Astrocyte of the cerebellum (primary cell): ENCODE data around the gene OLFM2.
A peak's percentile ranks its signal among the peaks of the same experiment; 100 is the strongest.
"Not testable (repeated sequence)": the region's sequence is repeated elsewhere in the genome, so short reads cannot be mapped to it uniquely, and the experiment has no call there.

Source experiments
- DNase-seq: peaks from one replicate; pipeline ENCODE4 v3.0.0-alpha.2; 2011; ENCODE audit warnings: low read depth
- H3K4me3 ChIP-seq: 2 replicates; pipeline ENCODE4 v1.5.1; 2011; ENCODE audit warnings: mild to moderate bottlenecking, low read depth, low read length, moderate library complexity
- CTCF ChIP-seq: IDR thresholded peaks from 2 replicates; pipeline ENCODE4 v1.5.1; 2012; ENCODE audit warnings: low read length, low read depth, moderate library complexity, mild to moderate bottlenecking; ENCODE audit errors: missing control alignments
- in situ Hi-C: cut with HindIII; loops from 2 replicates; pipeline ENCODE4 v1.10.0; 2017; ENCODE audit warnings: low sequenced_read_pairs

The OLFM2 gene

GRCh38 chr19:9958379-9958821 is 22.1 kb upstream of the OLFM2 start:
- TF ChIP-seq CTCF: no peak
- in situ Hi-C loops: no loop called here
- DNase-seq: peak; percentile 84
- no peak overlapping the region for H3K4me3 ChIP-seq

DNA sequence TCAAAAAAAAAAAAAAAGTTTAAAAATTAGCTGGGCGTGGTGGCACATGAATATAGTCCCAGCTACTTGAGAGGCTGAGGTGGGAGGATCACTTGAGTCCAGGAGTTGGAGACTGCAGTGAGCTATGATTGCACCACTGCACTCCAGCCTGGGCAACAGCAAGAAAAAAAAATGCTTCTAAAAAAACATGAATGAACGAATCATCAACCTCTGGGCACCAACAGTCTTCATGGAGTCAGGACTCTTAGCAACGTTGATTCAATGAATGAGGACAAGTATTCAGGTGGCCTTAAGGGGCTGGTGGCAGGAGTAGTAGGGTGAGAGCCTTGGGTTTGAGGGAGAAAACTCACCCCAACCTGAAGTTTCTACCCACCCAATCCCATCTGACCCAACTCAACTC is 20.6 kb upstream of the OLFM2 start:
- no peak overlapping the region for H3K4me3 ChIP-seq
- in situ Hi-C loops: no loop called here
- TF ChIP-seq CTCF: no peak
- DNase-seq: no peak

DNA sequence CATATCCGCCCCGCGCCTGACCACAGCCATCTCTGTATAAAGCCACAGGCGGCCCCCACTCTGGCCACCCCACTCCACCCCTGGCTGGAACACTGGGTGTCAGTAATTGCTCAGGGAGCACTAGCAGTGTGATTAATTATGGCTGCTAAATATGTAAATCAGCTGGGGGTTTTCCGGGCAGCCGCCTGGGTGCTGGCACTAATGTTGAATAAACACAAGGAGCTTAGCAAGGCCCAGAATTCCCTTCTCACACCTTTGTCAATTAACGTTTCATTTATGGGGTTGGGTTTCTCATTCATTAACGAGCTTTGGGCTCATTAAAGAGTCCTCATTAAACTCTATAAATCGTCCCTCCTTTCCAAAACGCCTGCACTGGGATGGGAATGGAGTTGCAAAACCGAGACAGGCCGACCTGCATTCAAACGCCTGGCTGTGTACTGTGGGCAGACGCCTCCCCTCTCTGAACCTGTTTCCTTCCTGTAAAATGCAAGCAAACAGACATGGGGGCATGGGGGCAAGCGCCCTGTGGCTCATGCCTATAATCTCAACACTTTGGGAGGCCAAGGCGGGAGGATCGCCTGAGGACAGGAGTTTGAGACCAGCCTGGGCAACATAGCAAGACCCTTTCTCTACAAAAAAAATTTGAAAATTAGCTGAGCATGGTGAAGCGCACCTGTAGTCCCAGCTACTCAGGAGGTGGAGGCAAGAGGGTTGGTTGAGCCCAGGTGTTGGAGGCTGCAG is 17.7 kb upstream of the OLFM2 start:
- H3K4me3 ChIP-seq: no peak overlapping the region
- TF ChIP-seq CTCF: no peak
- in situ Hi-C loops: no loop called here
- no peak for DNase-seq

DNA sequence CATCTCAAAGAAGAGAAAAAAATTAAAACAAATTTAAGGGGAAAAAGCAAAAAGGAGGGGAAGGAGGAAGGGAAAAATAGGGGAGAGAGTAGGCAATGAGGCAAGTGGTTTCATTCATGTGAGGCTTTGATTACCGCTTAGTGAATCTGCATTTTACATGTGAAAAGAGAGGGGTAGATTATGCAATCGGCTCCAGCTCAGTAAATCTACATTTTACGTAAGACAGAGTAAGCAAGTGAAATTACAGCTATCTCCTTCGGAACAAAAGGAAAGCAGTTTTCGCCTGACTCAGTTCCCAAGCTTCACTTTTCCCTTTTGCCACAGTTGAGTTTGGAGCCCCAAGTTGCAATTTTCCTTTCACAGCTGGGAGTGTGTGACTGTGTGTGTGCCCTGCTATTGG is 16.0 kb upstream of the OLFM2 start:
- in situ Hi-C loops: no loop called here

DNA sequence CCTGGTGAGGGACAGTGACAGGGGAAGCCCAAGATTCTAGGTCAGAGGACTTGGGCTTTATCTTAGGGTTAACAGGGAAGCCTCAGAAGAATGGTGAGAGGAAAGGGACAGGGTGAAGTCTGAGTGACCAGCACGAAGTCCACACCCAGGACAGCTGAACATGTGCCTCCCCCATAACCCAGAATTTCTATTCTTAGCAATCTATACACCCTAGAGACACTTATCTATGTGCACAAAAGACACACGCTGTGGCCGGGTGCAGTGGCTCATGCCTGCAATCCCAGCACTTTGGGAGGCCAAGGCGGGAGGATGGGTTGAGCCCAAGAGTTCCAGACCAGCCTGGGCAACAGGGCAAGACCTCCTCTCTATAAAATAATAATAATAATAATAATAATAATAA is 11.1 kb upstream of the OLFM2 start:
- no peak for DNase-seq
- no peak overlapping the region for H3K4me3 ChIP-seq
- in situ Hi-C loops: no loop called here
- TF ChIP-seq CTCF: no peak

More for the DNA sequence above, 16.0 kb upstream of the OLFM2 start:
- no peak overlapping the region for H3K4me3 ChIP-seq
- DNase-seq: no peak
- no peak for TF ChIP-seq CTCF

GRCh38 chr19:9946528-9947125 is 10.3 kb upstream of the OLFM2 start:
- H3K4me3 ChIP-seq, in situ Hi-C loops, DNase-seq: not testable (repeated sequence)

- no peak overlapping the region for H3K4me3 ChIP-seq
- in situ Hi-C loops: no loop called here
- no peak for TF ChIP-seq CTCF
- peak; percentile 100 for DNase-seq
These were observed 9.1 kb upstream of the OLFM2 start for GRCh38 chr19:9945319-9945966.
